Hematopoietic multipotent progenitor cell treated with erythropoietin and hydrocortisone succinate and interleukin-3 and kit ligand, for 4 days (in vitro differentiated cells): ENCODE results near the gene MYLK2.
"Not testable (repeated sequence)": the region's sequence is repeated elsewhere in the genome, so short reads cannot be mapped to it uniquely, and the experiment has no call there.

Source experiments
- DNase-seq: peaks from one replicate; pipeline ENCODE4 v3.0.0-alpha.2; 2015

The MYLK2 gene

GRCh38 chr20:31816221-31816620 is 2.9 kb upstream of the MYLK2 start:
- DNase-seq = no peak

GRCh38 chr20:31817461-31817860 is 1.7 kb upstream of the MYLK2 start:
- no peak for DNase-seq

GRCh38 chr20:31818376-31818908 is 714 bp upstream of the MYLK2 start:
- no peak for DNase-seq

- no peak for DNase-seq
Observed at GRCh38 chr20:31820228-31820627, 1.1 kb downstream of the MYLK2 start.

- no peak for DNase-seq
Observed at GRCh38 chr20:31821427-31821826, 2.3 kb downstream of the MYLK2 start.

GRCh38 chr20:31822421-31823330 is 3.5 kb downstream of the MYLK2 start:
- peak; percentile 82 for DNase-seq

GRCh38 chr20:31823360-31824124 is 4.4 kb downstream of the MYLK2 start:
- no peak for DNase-seq

DNA sequence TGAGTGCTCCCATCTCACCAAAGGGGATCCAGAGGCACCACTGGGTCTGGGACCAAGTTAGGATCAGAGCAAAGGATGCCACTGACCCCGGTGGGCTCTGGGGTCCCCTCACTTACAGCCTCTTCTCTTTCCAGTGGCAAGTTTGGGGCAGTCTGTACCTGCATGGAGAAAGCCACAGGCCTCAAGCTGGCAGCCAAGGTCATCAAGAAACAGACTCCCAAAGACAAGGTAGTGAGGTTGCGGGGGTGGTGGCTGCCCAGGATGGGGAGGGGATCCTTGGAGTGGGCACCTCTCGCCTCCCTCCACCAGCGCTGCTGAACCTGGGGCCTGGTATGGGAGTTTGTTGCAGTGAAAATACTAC is 4.9 kb downstream of the MYLK2 start:
- no peak for DNase-seq

DNA sequence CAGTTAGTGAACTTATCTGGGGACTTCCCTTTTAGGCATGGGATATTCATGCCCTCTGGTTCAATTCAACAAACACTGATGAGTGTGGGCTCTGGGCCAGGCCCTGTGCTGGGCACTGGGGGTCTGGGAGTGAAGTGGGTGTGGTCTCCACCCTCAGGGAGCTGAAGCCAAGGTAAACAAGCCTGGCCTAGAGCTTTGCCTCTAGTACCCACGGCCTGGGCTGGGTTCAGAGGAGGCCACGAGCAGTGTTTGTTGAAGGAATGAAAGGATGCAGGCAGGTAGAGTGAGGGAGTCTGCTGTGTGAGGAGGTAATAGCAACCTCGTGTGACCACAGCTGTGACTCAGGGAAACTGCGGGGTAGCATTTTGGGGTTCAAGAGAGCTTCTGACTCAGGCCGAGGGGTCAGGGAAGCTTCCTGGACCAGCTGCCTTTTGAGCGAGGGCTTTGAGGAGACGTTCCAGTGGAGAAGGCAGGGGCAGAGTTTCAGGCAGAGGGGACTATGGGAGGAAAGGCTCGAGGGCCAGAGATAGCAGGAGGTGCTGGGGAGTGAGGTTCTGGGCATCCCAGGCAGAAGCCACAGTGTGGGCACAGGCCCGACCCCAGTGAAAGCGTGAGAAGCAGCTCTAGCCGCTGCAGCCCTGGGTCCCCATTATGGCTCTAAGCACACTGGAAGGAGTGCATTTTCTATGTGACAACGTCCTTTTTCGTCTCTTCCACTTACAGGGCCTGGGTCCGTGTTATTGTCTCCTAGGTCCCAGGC is 5.6 kb downstream of the MYLK2 start:
- no peak for DNase-seq

GRCh38 chr20:31826074-31826473 is 6.9 kb downstream of the MYLK2 start:
- DNase-seq = no peak

GRCh38 chr20:31827059-31827458 is 7.9 kb downstream of the MYLK2 start:
- no peak for DNase-seq

GRCh38 chr20:31828016-31828415 is 8.9 kb downstream of the MYLK2 start:
- DNase-seq = not testable (repeated sequence)

DNA sequence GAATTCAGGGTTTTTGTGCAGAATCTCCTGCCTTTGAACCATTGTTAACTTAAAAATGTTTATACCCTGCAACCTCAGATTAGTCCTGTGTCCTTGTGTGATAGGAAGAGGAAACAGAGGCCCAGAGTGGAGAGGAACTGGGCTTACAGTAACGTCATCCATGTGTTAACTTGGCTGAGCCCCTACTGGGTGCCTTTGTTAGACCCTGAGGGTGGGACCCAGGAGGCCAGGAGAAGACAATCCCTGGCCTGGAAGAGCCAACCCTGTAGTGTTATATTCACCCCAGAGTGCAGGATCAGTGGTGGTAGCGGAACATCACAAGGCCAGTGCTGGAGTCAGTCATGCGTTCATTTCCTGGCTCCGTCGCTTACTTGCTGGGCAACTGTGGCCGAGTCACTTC is 10.6 kb downstream of the MYLK2 start:
- DNase-seq = no peak

- DNase-seq = no peak
Observed at GRCh38 chr20:31830406-31830981, 11.3 kb downstream of the MYLK2 start.

GRCh38 chr20:31831211-31831610 is 12.1 kb downstream of the MYLK2 start:
- no peak for DNase-seq

GRCh38 chr20:31831771-31832306 is 12.7 kb downstream of the MYLK2 start:
- DNase-seq = no peak

DNA sequence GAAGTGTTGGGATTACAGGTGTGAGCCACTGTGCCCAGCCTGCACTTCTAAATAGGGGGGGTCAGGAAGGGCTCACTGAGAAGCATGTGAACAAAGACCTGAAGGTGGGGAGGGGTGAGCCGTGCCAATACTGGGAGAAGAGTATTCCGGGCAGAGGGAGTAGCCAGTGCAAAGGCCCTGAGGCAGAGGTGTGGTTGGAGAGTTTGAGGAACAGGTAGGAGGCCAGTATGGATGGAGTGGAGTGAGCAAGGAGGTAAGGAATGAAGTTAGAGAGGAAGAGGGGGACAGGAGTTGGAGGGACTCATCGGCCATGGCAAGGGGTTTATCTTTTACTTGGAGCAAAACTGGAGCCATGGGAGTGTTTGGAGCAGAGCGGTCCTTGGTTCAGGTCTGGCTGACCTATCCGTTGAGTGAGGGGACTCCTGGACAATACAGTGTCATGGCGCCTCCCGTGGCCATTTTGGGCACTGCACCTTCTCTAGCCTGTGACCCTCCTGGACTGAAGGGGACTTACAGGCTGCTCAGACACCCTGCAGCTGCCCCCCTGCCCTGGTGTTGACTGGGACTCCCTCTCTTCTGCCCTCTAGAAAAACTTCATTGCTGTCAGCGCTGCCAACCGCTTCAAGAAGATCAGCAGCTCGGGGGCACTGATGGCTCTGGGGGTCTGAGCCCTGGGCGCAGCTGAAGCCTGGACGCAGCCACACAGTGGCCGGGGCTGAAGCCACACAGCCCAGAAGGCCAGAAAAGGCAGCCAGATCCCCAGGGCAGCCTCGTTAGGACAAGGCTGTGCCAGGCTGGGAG is 14.2 kb downstream of the MYLK2 start:
- DNase-seq = peak; percentile 80

DNA sequence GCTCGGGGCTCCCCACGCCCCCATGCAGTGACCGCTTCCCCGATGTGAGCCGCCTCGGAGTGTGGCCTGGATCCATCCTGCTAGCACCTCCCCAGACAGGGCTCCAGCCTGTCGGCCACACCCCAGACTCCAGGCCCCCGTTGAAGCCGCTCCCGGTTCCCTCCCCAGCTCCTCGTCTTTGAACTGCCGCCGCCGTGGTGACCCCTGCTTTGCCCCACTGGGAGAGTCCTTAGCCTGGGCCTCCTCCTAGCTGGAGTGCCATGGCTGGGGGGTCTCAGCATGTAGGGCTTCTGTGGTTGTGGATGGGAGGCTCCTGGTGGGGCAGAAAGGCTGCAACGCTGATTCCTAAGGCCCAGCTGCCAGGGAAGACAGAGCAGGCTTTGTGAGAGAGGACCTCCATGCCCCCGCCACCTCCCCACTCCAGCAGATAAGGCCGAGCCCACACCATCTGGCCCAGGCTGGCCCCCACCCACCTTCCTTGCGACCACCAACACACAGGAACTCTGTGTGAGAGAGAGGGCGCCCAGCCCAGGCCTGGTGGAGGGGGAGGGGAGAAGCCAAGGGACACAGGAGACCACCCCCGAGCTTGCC is 14.9 kb downstream of the MYLK2 start:
- no peak for DNase-seq

GRCh38 chr20:31835554-31835953 is 16.4 kb downstream of the MYLK2 start:
- DNase-seq = no peak

- peak; percentile 94 for DNase-seq
Observed at GRCh38 chr20:31835977-31836852, 17.1 kb downstream of the MYLK2 start.
